Right atrium auricular region (tissue), 2 donors: Measurements from ENCODE around the gene SUSD4. TPM values are rescaled to one million over a fixed set of nuclear protein-coding genes. Genes with fewer than 3 reads are reported as not detected.

Source experiments
- DNase-seq: peaks from one replicate; pipeline ENCODE4 v3.0.0-alpha.2; 2019; ENCODE audit warnings: low spot score
- H3K27ac ChIP-seq, 2 donors: fragments of 200-600 bp; sonication (generic); 1 replicate in 1 of 2; 2 replicates in 1 of 2; pipeline ENCODE4 v1.5.1; 2016 to 2019
- H3K27me3 ChIP-seq, 2 donors: fragments of 200-600 bp; sonication (generic); one replicate each; pipeline versions ENCODE4 v1.5.1 to v1.6.0; 2017 to 2019
- H3K36me3 ChIP-seq: fragments of 200-600 bp; sonication (generic); one replicate; pipeline ENCODE4 v1.5.1; 2016
- H3K4me1 ChIP-seq, 2 donors: fragments of 200-600 bp; sonication (generic); one replicate each; pipeline versions ENCODE4 v1.5.1 to v1.6.0; 2017 to 2019
- H3K4me3 ChIP-seq, 2 donors: fragments of 200-600 bp; sonication (generic); 1 replicate in 1 of 2; 2 replicates in 1 of 2; pipeline ENCODE4 v1.5.1; 2017 to 2019; ENCODE audit warnings: mild to moderate bottlenecking in 1 of 2, moderate library complexity in 1 of 2
- H3K9me3 ChIP-seq, 2 donors: fragments of 200-600 bp; sonication (generic); one replicate each; pipeline ENCODE4 v1.5.1; 2019
- total RNA-seq, 2 donors: library from RNA; depleted of rRNA; stranded (reverse); fragments of >200 nt; gene quantifications; one replicate each; pipeline ENCODE4 v1.1.0, GENCODE V29; 2016
- TF ChIP-seq, protein P1 (sequence below), 2 donors: fragments of 200-600 bp; sonication (generic); IDR thresholded peaks; one replicate each; pipeline ENCODE4 v1.5.1; 2019; ENCODE audit warnings: antibody characterized with exemption in 2 of 2

Gene SUSD4
- total RNA-seq, 2 donors from 2014 or later = 8.9 to 17.7 TPM

DNA sequence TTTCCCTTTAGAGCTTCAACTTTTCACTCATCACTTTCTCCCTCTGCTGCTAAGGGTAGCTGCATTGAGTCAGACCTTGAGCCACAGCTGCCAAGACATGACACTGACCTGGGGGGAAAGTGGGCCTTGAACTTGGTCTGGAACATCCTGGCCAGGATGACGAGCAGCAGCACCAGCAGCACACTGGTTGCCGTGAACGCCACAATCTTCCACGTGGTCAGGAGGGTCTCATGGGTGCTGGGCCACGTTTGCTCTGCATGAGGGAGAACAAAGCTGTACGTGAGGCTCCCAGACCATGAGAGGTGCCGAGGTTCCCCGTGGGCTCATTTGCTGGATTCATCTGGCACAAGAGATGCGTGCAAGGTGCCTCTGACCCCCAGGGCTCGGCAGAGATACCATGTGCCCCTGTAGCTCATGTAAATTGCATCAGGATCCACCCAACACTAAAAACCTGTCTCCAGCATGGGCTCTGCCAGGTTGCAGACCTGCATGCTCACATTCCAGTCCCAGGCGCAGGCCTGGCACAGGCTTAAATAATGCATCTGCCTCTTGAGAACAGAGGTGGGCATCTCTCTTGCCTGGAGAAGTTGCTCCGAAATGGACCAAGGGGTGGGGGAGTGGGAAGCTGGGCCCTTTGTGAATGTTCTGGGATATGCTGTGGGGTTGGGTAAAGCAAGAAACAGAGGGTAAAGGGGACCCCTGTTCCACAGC, 136.3 kb downstream of the SUSD4 start:
- Histone ChIP-seq H3K27ac (no peak overlapping the region), H3K4me3 (no peak overlapping the region), H3K4me1 (no peaks in the 10 kb centered on the region), H3K36me3 (no peaks in the 10 kb centered on the region), H3K27me3 (no peaks in the 10 kb centered on the region), H3K9me3 (no peaks in the 10 kb centered on the region)
- TF ChIP-seq, protein P1, sequence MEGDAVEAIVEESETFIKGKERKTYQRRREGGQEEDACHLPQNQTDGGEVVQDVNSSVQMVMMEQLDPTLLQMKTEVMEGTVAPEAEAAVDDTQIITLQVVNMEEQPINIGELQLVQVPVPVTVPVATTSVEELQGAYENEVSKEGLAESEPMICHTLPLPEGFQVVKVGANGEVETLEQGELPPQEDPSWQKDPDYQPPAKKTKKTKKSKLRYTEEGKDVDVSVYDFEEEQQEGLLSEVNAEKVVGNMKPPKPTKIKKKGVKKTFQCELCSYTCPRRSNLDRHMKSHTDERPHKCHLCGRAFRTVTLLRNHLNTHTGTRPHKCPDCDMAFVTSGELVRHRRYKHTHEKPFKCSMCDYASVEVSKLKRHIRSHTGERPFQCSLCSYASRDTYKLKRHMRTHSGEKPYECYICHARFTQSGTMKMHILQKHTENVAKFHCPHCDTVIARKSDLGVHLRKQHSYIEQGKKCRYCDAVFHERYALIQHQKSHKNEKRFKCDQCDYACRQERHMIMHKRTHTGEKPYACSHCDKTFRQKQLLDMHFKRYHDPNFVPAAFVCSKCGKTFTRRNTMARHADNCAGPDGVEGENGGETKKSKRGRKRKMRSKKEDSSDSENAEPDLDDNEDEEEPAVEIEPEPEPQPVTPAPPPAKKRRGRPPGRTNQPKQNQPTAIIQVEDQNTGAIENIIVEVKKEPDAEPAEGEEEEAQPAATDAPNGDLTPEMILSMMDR (IDR thresholded peaks at IDR 0.05) = no peak
- no peak for DNase-seq

DNA sequence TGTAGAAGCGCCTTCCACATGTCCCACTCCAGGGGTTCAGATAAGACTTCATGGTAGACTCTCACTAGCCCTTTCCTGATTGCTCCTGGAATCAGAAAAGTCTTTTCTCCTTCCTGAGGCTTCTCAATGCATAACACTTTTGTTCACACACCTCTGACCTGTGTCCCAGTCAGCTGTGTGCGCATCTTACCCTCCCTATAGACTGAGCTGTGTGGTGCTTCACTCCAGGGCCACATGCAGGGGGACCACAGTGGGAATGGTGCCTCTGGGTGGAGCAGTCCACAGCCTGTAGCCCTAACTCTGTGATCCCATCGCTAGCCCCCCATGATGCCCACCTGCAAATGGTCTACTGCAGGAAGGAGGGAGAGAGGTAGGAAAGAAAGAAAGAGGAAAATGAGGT, 136.9 kb downstream of the SUSD4 start:
- DNase-seq = no peak
- TF ChIP-seq, protein P1 (IDR thresholded peaks at IDR 0.05) = no peak

DNA sequence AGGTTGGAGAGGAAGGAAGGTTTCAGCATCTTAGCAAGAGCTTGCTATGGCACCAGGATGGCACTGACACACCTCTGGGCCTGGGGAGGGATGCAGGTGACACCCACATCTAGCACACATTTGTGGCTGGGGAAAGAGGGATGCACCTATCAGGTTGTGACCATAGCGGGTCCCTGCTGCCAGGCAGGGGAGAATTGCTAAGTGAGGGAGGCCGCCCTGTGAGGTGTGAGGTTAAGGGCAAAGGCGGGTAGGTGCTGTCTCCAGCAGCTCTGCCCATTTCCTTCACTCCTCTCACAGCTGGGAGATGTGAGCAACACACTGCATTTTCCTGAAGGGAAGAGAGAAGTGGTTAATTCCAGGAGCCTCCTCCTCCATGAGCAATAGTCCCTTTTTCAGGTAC, 137.7 kb downstream of the SUSD4 start:
- Histone ChIP-seq H3K9me3 (no peaks in the 10 kb centered on the region), H3K4me3 (no peak overlapping the region), H3K4me1 (no peaks in the 10 kb centered on the region), H3K36me3 (no peaks in the 10 kb centered on the region), H3K27me3 (no peaks in the 10 kb centered on the region), H3K27ac (no peak overlapping the region)
- TF ChIP-seq, protein P1 (IDR thresholded peaks at IDR 0.05) = no peak
- DNase-seq = no peak

More for the DNA sequence above, 136.9 kb downstream of the SUSD4 start:
- H3K27ac ChIP-seq = no peak overlapping the region
- H3K4me1 ChIP-seq = no peaks in the 10 kb centered on the region
- H3K9me3 ChIP-seq = no peaks in the 10 kb centered on the region
- H3K4me3 ChIP-seq = no peak overlapping the region
- H3K27me3 ChIP-seq = no peaks in the 10 kb centered on the region
- no peaks in the 10 kb centered on the region for H3K36me3 ChIP-seq

DNA sequence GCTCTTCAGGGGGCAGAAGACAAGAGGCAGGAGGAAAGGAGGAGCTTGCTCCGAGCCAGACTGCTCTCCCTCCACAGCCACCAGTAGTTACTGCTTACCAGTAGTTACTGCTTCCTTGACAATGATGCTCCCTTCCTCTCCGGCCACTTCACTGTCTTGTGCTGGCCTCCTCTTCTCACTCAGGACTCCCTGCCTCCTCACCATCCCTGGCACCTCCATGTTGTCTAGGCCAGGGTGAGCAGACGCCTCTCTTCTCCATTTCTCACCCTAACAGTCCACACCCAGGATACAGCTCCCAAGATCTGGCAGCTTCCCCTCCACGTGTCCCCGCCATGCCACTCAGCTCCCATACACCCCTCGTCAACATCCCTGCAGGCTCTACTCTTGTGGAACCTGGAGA, 138.5 kb downstream of the SUSD4 start:
- no peaks in the 10 kb centered on the region for H3K36me3 ChIP-seq
- no peaks in the 10 kb centered on the region for H3K9me3 ChIP-seq
- H3K27ac ChIP-seq = no peak overlapping the region
- H3K27me3 ChIP-seq = no peaks in the 10 kb centered on the region
- TF ChIP-seq, protein P1 (IDR thresholded peaks at IDR 0.05) = no peak
- no peak for DNase-seq
- no peaks in the 10 kb centered on the region for H3K4me1 ChIP-seq
- H3K4me3 ChIP-seq = no peak overlapping the region

DNA sequence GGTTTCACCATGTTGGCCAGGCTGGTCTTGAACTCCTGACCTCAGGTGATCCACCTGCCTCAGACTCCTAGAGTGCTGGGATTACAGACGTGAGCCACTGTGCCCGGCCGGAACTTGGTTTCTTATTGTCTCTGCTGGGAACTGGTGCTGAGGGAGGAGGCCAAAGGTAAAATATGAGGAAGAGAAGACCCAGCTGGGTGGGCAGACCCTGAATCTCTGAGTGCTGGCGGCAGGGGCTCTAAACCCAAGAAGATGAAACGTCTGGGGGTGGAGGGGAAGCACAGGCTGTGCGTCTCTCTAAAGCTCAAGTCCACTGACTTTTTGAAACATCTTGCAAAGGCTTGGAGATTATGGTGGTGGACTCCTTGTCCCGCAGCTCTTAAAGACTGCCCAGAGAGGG, 138.9 kb downstream of the SUSD4 start:
- no peak for DNase-seq
- no peak overlapping the region for H3K27ac ChIP-seq
- no peaks in the 10 kb centered on the region for H3K36me3 ChIP-seq
- TF ChIP-seq, protein P1 (IDR thresholded peaks at IDR 0.05) = no peak
- no peaks in the 10 kb centered on the region for H3K4me1 ChIP-seq
- no peak overlapping the region for H3K4me3 ChIP-seq
- no peaks in the 10 kb centered on the region for H3K27me3 ChIP-seq
- H3K9me3 ChIP-seq = no peaks in the 10 kb centered on the region

DNA sequence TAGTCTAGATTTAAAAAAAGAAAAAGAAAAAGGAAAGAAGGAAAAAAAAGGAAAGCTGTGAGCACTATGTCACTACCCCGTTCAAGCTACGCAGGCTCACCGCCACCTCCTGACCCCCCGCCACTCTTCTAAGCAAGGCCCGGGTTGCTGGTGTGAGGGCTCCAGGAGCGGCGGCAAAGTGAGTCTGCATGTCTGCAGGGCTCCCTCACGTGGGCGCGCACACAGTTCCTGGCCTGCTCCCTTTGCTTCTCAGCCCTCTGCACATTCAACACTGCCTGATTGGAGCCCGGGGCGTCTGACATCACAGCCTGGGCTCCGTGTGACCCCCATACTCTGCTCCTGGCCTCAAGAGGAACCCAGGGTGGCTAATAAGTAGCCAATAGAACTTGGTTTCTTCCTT, 139.5 kb downstream of the SUSD4 start:
- H3K9me3 ChIP-seq = no peaks in the 10 kb centered on the region
- H3K36me3 ChIP-seq = no peaks in the 10 kb centered on the region
- TF ChIP-seq, protein P1 (IDR thresholded peaks at IDR 0.05) = no peak
- H3K27ac ChIP-seq = no peak overlapping the region
- H3K4me3 ChIP-seq = no peak overlapping the region
- H3K27me3 ChIP-seq = no peaks in the 10 kb centered on the region
- no peak for DNase-seq
- H3K4me1 ChIP-seq = no peaks in the 10 kb centered on the region
